ENCODE results near the gene SLCO1C1.
"Not testable (repeated sequence)": the region's sequence is repeated elsewhere in the genome, so short reads cannot be mapped to it uniquely, and the experiment has no call there.

SLCO1C1 gene

GRCh38 chr12:20695232-20695631, at the start of gene SLCO1C1:
TSS of gene SLCO1C1 (plus strand) at chr12:20695332. CDS start at chr12:20699577, 4,245 bp downstream.
- DNase-seq = no peak

GRCh38 chr12:20646239-20646827, 48.8 kb upstream of the SLCO1C1 start:
- DNase-seq = no peak

- no peak for DNase-seq
Observed at GRCh38 chr12:20653871-20654270, 41.3 kb upstream of the SLCO1C1 start.

- no peak for DNase-seq
Observed at GRCh38 chr12:20656600-20656999, 38.5 kb upstream of the SLCO1C1 start.

- no peak for DNase-seq
Observed at GRCh38 chr12:20657496-20657895, 37.6 kb upstream of the SLCO1C1 start.

- no peak for DNase-seq
Observed at GRCh38 chr12:20681334-20681733, 13.8 kb upstream of the SLCO1C1 start.

- no peak for DNase-seq
Observed at GRCh38 chr12:20696181-20696905, 1.2 kb downstream of the SLCO1C1 start.

- no peak for DNase-seq
Observed at GRCh38 chr12:20701106-20701505, 6.0 kb downstream of the SLCO1C1 start.

GRCh38 chr12:20704860-20705259, 9.7 kb downstream of the SLCO1C1 start:
- no peak for DNase-seq

- DNase-seq = no peak
Observed at GRCh38 chr12:20711846-20712245, 16.7 kb downstream of the SLCO1C1 start.

GRCh38 chr12:20716037-20716436, 20.9 kb downstream of the SLCO1C1 start:
- no peak for DNase-seq

- no peak for DNase-seq
Observed at GRCh38 chr12:20716985-20717384, 21.9 kb downstream of the SLCO1C1 start.

GRCh38 chr12:20718294-20718693, 23.2 kb downstream of the SLCO1C1 start:
- DNase-seq = no peak

GRCh38 chr12:20722142-20722541, 27.0 kb downstream of the SLCO1C1 start:
- DNase-seq = no peak

GRCh38 chr12:20731274-20731673, 36.1 kb downstream of the SLCO1C1 start:
- no peak for DNase-seq

- no peak for DNase-seq
Observed at GRCh38 chr12:20740972-20741371, 45.8 kb downstream of the SLCO1C1 start.

- no peak for DNase-seq
Observed at GRCh38 chr12:20748198-20748597, 53.1 kb downstream of the SLCO1C1 start.

GRCh38 chr12:20751046-20751445, 55.9 kb downstream of the SLCO1C1 start:
- no peak for DNase-seq

GRCh38 chr12:20777420-20777819, 82.3 kb downstream of the SLCO1C1 start:
- DNase-seq = no peak

- no peak for DNase-seq
Observed at GRCh38 chr12:20778969-20779368, 83.8 kb downstream of the SLCO1C1 start.

- DNase-seq = not testable (repeated sequence)
Observed at GRCh38 chr12:20779971-20780370, 84.8 kb downstream of the SLCO1C1 start.

- DNase-seq = not testable (repeated sequence)
Observed at GRCh38 chr12:20783796-20784357, 88.7 kb downstream of the SLCO1C1 start.

- DNase-seq = no peak
Observed at GRCh38 chr12:20792971-20793370, 97.8 kb downstream of the SLCO1C1 start.

- DNase-seq = no peak
Observed at GRCh38 chr12:20798554-20798953, 103.4 kb downstream of the SLCO1C1 start.
